PFSK-1 (cell line): Measurements from ENCODE around the gene VPS13D.

Experiments
- FOXP2 ChIP-seq: optimal IDR thresholded peaks from 2 replicates; pipeline ENCODE3; 2011; ENCODE audit warnings: borderline replicate concordance, control low read depth, inconsistent platforms; ENCODE audit not compliant: insufficient read depth; ENCODE audit errors: extremely low read length, extremely low read depth
- POLR2AphosphoS5 ChIP-seq: IDR thresholded peaks from 2 replicates; pipeline ENCODE4 v1.6.1; 2012; ENCODE audit warnings: low read depth, mild to moderate bottlenecking, control low read depth, low read length, moderate library complexity
- SIN3A ChIP-seq: IDR thresholded peaks from 2 replicates; pipeline ENCODE4 v1.6.1; 2012; ENCODE audit warnings: mild to moderate bottlenecking, low read length, moderate library complexity, borderline replicate concordance; ENCODE audit not compliant: insufficient read depth
- TAF1 ChIP-seq: IDR thresholded peaks from 2 replicates; pipeline ENCODE4 v1.6.1; 2012; ENCODE audit warnings: low read length, control low read depth, borderline replicate concordance; ENCODE audit not compliant: insufficient read depth
- TF ChIP-seq, protein P1 (sequence below), 2 experiments: IDR thresholded peaks; 2 replicates each; pipeline versions ENCODE4 v1.6.1 to v1.8.0; 2011 to 2012; ENCODE audit warnings: low read depth in 2 of 2, low read length in 2 of 2, control low read depth in 1 of 2, inconsistent platforms in 1 of 2, mild to moderate bottlenecking in 1 of 2, moderate library complexity in 1 of 2; ENCODE audit not compliant: insufficient read depth in 1 of 2

Gene VPS13D

DNA sequence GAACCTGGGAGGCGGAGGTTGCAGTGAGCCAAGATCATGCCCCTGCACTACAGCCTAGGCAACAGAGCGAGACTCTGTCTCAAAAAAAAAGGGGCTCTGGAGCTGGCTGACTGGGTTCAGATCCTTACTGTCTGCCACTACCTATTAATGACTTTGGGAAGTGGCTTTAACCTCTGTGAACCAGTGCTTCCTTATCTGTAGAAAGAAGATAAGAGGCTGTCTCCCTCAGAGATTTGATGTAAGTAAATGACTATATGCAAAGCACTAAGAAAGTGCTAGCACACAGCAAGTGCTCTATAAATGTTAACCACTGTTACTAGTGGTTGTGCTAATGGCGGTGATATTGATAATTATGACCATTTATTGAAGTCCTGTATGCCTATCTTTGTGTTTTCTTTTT lies 94.6 kb downstream of the VPS13D start:
- no peak for TF ChIP-seq TAF1
- no peak for TF ChIP-seq FOXP2
- TF ChIP-seq, protein P1, sequence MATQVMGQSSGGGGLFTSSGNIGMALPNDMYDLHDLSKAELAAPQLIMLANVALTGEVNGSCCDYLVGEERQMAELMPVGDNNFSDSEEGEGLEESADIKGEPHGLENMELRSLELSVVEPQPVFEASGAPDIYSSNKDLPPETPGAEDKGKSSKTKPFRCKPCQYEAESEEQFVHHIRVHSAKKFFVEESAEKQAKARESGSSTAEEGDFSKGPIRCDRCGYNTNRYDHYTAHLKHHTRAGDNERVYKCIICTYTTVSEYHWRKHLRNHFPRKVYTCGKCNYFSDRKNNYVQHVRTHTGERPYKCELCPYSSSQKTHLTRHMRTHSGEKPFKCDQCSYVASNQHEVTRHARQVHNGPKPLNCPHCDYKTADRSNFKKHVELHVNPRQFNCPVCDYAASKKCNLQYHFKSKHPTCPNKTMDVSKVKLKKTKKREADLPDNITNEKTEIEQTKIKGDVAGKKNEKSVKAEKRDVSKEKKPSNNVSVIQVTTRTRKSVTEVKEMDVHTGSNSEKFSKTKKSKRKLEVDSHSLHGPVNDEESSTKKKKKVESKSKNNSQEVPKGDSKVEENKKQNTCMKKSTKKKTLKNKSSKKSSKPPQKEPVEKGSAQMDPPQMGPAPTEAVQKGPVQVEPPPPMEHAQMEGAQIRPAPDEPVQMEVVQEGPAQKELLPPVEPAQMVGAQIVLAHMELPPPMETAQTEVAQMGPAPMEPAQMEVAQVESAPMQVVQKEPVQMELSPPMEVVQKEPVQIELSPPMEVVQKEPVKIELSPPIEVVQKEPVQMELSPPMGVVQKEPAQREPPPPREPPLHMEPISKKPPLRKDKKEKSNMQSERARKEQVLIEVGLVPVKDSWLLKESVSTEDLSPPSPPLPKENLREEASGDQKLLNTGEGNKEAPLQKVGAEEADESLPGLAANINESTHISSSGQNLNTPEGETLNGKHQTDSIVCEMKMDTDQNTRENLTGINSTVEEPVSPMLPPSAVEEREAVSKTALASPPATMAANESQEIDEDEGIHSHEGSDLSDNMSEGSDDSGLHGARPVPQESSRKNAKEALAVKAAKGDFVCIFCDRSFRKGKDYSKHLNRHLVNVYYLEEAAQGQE (IDR thresholded peaks at IDR 0.05; ENCODE audit: insufficient read depth in 1 of 2, low read depth in 2 of 2, low read length in 2 of 2) = no peak
- TF ChIP-seq POLR2AphosphoS5 = no peak
- TF ChIP-seq SIN3A = no peak

GRCh38 chr1:12326986-12327385 lies 97.2 kb downstream of the VPS13D start:
- no peak for TF ChIP-seq POLR2AphosphoS5
- TF ChIP-seq, protein P1 (IDR thresholded peaks at IDR 0.05; ENCODE audit: insufficient read depth in 1 of 2, low read depth in 2 of 2, low read length in 2 of 2) = no peak
- no peak for TF ChIP-seq TAF1
- no peak for TF ChIP-seq FOXP2
- no peak for TF ChIP-seq SIN3A

GRCh38 chr1:12327566-12327965 lies 97.7 kb downstream of the VPS13D start:
- no peak for TF ChIP-seq POLR2AphosphoS5
- no peak for TF ChIP-seq TAF1
- no peak for TF ChIP-seq SIN3A
- no peak for TF ChIP-seq FOXP2

DNA sequence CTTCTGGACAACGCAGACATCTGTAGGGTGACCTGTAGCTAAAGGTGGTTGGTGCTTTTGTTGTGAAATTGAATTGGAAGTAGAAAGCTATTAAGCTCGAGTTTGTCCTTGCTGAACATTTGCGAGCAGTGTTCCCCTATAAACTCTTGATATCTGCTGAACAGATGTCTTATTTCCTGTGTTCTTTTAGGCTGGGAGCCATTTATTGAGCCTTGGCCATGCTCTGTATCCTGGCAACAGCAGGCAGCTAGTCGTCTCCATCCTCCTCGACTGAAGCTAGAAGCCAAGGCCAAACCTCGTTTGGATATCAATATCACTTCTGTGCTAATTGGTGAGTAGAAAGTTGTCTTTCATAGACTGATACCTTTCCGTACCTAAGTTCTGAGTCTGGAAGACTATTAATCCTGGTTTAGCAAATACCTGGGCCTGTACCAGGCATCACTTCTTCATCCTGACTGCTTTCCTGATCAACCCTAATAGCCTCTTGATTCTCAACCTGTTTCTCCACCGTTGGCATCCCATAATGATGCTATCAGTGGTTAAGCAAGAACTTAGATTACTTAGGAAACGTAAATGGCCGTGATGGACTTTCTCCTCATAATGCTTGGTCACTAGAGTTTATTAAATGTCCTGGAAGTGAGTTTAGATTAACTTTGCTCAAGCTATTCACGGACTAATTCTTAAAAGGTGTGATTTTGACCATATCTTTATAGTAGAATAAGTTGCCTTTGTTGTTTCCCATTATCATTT lies 103.4 kb downstream of the VPS13D start:
- TF ChIP-seq POLR2AphosphoS5 = no peak
- no peak for TF ChIP-seq FOXP2
- TF ChIP-seq, protein P1 (IDR thresholded peaks at IDR 0.05; ENCODE audit: insufficient read depth in 1 of 2, low read depth in 2 of 2, low read length in 2 of 2) = no peak
- no peak for TF ChIP-seq SIN3A
- no peak for TF ChIP-seq TAF1

GRCh38 chr1:12335815-12336214 lies 106.0 kb downstream of the VPS13D start:
- TF ChIP-seq POLR2AphosphoS5 (no peak), TAF1 (no peak), SIN3A (no peak), FOXP2 (no peak)
- TF ChIP-seq, protein P1 (IDR thresholded peaks at IDR 0.05; ENCODE audit: insufficient read depth in 1 of 2, low read depth in 2 of 2, low read length in 2 of 2) = no peak
